ENCODE results near the gene HFM1.
"Not testable (repeated sequence)": the region's sequence is repeated elsewhere in the genome, so short reads cannot be mapped to it uniquely, and the experiment has no call there.

The HFM1 gene

DNA sequence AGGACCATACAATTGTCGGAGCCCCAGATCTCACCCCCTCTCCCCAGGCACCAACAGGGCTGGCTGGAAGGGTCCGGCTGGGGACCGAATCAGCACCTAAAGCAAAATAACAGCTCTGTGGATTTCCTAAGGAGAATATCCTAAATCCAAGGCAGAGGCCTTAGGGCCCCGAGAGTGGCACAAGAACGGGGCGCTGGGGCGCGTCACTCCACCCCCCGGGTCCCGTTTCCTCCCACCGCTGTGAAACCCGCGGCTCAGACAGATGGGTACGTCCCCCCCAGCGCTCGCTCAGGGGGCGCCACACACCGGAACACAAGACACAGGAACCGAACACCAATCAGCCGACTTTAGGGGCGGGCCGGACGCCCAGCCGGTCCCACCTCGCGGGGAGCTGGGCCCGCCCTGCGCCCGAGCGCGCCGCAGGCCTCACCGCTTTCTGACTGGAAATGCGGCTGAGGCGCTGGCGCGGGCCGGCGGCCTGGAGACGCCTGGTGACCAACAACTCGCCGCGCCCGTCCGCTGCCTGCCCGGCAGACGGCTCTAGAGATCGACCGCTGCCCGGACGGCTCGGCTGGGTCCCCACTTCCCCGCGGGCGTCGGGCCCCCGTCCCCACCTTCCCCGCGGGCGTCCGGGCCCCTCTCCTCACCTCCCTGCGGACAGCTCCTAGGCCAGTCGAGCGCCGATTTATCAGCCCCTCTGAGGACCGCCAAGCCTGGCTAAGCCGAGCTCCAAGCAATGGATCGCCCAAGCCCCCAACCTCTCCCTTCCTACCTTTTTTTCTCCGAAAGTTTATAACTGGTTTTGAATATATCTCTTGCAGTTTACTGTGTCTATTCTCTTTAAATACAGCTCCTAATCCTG, at the start of gene HFM1:
TSS of gene HFM1 (minus strand) at position 687 of the 862 bp plus-strand sequence. CDS start 3,755 bp downstream, outside the sequence.
- peak; percentile 65 for DNase-seq

GRCh38 chr1:91454136-91454535, 49.5 kb upstream of the HFM1 start:
- DNase-seq = no peak

DNA sequence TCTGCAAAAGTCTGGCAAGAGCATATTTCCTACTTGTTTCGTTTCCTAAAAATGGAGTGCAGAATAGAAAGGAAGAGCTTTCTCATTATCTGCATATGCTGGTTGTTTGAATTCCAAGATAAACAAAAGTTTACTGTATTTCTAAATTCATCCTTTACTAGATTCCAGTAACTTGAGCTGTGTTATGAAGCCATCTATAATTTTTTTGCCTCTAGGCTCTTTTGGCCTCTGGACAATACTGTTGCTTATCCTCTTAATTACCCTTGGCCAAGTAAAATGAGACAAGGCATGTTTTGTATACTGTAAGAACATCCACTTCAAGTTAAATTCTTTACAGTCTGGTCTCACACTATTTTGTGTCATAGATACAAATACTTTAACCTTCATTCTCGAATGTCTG, 45.6 kb upstream of the HFM1 start:
- no peak for DNase-seq

- not testable (repeated sequence) for DNase-seq
Observed at GRCh38 chr1:91447782-91448181, 43.1 kb upstream of the HFM1 start.

DNA sequence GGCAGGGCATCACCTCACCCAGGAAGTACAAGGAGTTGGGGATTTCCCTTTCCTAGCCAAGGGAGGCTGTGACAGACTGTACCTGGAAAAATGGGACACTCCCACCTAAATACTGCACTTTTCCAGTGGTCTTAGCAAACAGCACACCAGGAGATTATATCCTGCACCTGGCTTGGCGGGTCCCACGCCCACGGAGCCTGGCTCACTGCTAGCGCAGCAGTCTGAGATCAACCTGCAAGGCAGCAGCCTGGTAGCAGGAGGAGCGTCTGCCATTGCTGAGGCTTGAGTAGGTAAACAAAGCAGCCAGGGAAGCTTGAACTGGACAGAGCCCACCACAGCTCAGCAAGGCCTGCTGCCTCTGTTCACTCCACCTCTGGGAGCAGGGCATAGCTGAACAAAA, 37.3 kb upstream of the HFM1 start:
- not testable (repeated sequence) for DNase-seq

GRCh38 chr1:91440847-91441246, 36.2 kb upstream of the HFM1 start:
- no peak for DNase-seq

DNA sequence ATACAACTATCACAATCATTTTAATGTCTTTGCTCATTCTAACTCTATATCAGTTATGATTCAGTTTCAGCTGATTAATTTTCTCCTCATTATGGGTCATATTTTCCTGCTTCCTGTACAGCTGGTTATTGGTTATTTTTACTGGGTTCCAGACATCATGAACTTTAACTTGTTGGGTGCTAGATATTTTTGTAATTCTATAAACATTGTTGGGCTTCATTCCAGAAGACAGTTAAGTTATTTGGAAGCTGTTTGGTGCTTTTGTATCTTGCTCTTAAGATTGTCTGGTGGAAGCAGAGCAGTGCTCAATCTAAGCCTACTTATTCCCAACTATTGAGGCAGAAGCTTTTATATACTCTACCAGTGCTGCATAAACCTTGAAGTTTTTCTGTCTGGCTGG, 34.4 kb upstream of the HFM1 start:
- DNase-seq = no peak

DNA sequence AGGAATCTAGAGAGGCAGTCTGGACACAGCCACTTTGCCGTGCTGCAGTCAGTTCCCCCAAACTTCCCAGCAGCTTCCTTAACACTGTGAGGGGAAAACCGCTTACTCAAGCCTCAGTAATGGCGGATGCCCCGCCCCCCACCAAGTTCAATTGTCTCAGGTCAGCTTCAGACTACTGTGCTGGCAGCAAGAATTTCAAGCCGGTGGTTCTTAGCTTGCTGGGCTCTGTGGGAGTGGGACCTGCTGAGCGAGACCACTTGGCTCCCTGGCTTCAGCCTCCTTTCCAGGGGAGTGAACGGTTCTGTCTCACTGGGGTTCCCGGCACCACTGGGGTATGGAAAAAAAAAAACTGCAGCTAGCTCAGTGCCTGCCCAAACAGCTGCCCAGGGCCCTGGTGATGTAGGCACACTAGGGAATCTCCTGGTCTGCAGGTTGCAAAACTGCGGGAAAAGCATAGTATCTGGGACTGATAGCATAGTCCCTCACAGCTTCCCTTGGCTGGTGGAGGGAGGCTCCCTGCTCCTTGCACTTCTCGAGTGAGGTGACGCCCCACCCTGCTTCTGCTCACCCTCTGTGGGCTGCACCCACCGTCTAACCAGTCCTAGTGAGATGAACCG, 23.7 kb upstream of the HFM1 start:
- no peak for DNase-seq

DNA sequence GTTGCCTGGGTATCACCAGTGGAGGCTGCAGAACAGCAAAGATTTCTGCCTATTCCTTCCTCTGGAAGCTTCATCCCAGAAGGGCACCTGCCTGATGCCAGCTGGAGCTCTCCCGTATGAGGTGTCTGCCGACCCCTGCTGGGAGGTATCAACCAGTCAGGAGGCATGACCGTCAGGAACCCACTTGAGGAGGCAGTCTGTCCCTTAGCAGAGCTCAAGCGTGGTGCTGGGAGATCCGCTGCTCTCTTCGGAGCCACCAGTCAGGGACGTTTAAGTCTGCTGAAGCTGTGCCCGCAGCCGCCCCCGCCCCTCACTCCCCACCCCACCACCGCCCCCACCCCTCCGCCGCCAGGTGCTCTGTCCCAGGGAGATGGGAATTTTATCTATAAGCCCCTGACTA, 23.1 kb upstream of the HFM1 start:
- DNase-seq = peak; percentile 63

- not testable (repeated sequence) for DNase-seq
Observed at GRCh38 chr1:91422523-91422922, 17.9 kb upstream of the HFM1 start.

DNA sequence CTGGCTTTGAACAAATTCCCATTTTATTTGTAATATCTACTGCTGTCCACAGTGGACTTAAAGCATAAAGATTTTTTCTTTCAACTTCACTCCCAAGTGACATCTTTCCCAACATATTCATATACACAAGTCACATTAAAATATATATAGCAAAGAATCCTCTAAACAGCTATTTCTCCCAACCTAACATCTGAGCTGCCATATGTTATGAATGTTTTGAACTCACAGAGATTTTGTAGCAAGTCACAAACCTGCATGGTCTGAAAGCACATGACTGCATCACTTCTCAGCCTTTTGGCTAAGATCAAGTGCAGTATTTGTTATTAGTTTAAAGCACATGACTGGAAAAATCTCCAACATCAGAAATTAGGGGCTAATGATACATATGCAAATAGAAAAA, 7.7 kb upstream of the HFM1 start:
- no peak for DNase-seq

GRCh38 chr1:91406773-91407389, 2.2 kb upstream of the HFM1 start:
- no peak for DNase-seq

- peak; percentile 4 for DNase-seq
Observed at GRCh38 chr1:91402023-91402422, 2.6 kb downstream of the HFM1 start.

GRCh38 chr1:91400133-91400725, 4.4 kb downstream of the HFM1 start:
- no peak for DNase-seq

DNA sequence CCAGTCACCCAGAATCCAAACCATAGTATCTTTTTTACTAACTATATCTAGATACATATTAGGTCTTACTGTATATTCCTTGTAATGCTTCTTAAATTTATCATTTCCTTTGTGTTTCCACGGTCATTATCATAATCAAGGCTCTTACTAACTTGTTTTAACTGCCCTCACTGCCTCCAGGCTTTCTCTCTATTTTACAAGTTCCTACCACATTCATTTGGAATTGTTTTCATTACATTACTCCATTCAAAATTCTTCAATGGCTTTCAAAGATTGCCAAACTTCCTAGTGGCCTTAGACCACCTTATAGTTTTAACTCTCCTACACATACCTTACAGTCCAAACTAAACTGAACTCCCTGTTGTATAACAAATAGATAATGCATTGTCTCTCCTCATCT, 6.3 kb downstream of the HFM1 start:
- no peak for DNase-seq

DNA sequence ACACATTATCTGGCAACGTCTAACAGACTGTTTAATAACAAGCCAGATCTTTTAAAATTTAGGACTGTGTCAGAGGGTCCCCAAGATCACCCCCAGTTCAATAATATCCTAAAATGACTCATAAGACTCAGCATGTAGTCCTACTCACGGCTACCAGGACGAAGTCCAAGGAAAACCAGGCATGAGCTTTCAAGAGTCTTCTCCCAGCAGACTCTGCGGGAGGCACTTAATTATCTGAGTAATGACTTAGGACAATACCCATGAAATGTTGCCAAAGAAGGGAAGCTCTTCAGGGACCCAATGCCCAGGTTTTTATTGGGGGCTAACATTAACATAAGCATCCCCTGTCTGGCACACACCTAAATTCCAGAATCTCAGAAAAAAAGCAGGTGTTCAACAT, 7.0 kb downstream of the HFM1 start:
- DNase-seq = no peak

DNA sequence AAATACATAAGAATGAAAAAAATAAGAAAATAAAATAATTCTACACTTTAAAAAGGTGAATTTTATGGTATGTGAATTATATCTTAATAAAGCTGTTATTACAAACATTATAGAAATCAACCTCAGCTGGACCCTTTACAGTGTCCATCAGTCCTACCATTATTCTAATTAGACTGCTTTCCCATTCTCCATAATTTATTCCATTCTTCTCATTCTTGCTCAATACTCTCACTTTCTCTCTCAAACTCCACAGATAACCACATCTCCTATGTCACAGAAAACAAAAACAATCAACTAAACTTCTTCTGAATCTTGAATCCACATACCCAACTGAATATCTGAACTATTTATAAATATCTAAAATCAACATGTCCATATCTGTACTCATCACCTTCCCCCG, 11.6 kb downstream of the HFM1 start:
- DNase-seq = no peak

DNA sequence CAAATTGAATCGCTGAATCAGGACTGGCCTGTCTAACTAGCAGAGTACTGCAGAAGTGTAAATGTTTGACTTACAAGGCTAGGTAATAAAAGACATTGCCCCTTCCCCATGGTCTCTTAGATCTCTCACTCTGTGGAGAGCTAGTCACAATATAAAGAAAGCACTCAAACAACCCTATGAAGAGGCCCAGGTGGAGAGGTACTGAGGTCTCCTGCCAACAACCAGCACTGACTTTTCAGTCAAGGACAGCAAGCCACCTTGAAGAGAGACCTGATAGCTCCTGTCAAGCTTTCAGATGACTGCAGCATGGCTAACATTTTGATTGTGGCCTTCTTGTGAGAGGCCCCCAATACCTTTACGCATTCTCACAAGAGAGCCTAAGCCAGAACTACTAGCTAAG, 18.5 kb downstream of the HFM1 start:
- DNase-seq = no peak

DNA sequence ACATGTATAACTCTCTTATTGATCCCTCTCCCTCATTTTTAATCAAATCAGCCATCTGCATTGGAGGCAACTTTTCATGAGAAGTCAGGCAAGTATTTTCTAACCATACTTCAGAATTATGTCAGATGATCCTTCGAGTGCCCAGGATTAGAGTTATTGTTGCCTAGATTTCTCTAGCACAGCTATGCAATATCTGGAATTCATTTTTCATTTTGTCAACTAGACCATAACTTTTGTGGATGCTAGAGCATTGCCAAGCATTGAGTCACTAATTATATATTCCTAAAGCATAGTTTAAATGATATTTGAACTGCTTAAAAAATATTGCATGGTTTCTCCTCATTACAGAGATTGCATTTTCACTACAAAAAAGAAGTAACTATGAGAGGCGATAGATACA, 21.2 kb downstream of the HFM1 start:
- no peak for DNase-seq

DNA sequence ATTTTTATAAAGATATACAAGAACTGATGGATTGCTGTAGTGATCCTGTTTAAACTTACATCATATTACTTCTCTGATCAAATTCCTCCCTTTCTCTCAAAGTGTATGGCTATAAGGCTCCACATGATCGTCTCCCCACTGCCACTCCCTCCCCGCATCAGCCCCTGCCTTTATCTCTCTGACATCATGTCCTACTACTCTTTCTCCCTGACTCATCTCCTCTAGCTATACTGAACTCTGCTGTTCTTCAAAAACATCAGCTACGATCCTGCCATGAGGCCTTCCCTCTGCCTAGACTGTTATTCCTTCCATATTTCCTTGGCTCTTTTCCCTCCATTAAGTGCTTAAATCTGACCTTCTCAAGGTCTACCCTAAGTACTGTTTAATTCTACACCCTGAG, 22.8 kb downstream of the HFM1 start:
- no peak for DNase-seq

DNA sequence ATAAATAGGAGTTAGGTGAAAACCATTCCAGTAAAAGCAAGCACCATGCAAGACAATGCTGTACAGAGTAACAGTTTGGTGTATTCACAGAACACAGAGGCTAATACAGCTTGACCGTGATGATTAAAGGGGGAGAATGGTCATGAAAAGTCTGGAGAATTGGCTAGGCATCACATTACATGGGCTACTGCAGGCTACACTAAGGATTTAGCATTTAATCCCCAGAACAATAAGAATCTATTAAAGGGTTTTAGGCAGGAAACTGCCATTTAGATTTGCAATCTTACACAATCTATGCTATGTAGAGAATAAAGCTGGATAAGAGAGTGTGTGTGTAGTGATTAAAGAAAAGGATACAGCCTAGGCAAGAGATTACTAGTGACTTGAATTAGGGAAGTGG, 30.6 kb downstream of the HFM1 start:
- no peak for DNase-seq

DNA sequence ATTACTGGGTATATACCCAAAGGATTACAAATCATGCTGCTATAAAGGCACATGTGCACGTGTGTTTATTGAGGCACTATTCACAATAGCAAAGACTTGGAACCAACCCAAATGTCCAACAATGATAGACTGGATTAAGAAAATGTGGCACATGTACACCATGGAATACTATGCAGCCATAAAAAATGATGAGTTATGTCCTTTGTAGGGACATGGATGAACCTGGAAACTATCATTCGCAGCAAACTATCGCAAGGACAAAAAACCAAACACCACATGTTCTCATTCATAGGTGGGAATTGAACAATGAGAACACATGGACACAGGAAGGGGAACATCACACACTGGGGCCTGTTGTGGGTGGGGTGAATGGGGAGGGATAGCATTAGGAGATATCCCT, 32.4 kb downstream of the HFM1 start:
- DNase-seq = not testable (repeated sequence)

DNA sequence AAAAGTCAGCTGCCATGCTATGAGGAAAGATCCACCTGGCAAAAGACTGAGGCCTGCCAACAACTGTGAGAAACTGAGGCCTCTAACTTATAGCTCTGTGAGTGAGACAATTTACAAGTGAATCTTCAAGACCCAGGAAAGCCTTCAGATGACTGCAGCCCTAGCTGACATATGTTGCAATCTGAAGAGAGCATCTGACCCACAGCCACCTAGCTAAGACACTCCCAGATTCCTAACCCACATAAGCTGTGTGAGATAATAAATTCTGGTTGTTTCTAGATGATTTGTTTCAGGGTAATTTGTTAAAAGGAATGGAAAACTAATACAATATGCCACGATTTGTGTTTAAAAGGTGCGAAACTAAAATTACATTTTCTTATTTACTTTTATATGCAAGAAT, 55.1 kb downstream of the HFM1 start:
- no peak for DNase-seq

DNA sequence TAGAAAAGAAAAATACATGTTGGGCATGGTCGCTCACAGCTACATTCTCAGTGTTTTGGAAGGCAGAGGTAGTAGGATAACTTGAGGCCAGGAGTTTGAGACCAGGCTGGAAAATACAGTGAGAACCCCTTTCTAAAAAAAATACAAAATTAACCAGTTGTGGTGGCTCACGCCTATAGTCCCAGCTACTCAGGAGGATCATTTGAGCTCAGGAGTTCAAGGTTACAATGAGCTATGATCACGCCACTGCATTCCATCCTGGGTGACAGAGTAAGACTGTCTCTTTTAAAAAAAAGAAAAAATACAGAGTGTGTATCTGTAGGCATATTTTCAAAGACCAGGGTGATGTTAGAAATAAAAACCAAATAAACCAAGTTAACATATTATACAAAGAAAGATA, 57.8 kb downstream of the HFM1 start:
- DNase-seq = no peak
